ENCODE data around the gene PEX12.
"Not testable (repeated sequence)": the region's sequence is repeated elsewhere in the genome, so short reads cannot be mapped to it uniquely, and the experiment has no call there.

Gene PEX12

GRCh38 chr17:35578197-35578928 lies at the start of gene PEX12:
PEX12 (minus strand) TSS chr17:35578571; CDS start chr17:35578021, 550 bp downstream.
- peak; percentile 50 for DNase-seq (ENCODE audit: low read depth)

- no peak for DNase-seq (ENCODE audit: low read depth)
Observed at GRCh38 chr17:35627417-35627816, 49.0 kb upstream of the PEX12 start.

GRCh38 chr17:35621768-35622167 lies 43.4 kb upstream of the PEX12 start:
- no peak for DNase-seq (ENCODE audit: low read depth)

GRCh38 chr17:35618628-35619027 lies 40.3 kb upstream of the PEX12 start:
- no peak for DNase-seq (ENCODE audit: low read depth)

GRCh38 chr17:35617505-35617904 lies 39.1 kb upstream of the PEX12 start:
- DNase-seq (ENCODE audit: low read depth): no peak

- no peak for DNase-seq (ENCODE audit: low read depth)
Observed at GRCh38 chr17:35616536-35616935, 38.2 kb upstream of the PEX12 start.

- no peak for DNase-seq (ENCODE audit: low read depth)
Observed at GRCh38 chr17:35614810-35615209, 36.4 kb upstream of the PEX12 start.

GRCh38 chr17:35612924-35613521 lies 34.7 kb upstream of the PEX12 start:
- DNase-seq (ENCODE audit: low read depth): no peak

- DNase-seq (ENCODE audit: low read depth): not testable (repeated sequence)
Observed at GRCh38 chr17:35610746-35611145, 32.4 kb upstream of the PEX12 start.

GRCh38 chr17:35609831-35610230 lies 31.5 kb upstream of the PEX12 start:
- DNase-seq (ENCODE audit: low read depth): no peak

GRCh38 chr17:35607239-35607847 lies 29.0 kb upstream of the PEX12 start:
- DNase-seq (ENCODE audit: low read depth): no peak

GRCh38 chr17:35605678-35606077 lies 27.3 kb upstream of the PEX12 start:
- DNase-seq (ENCODE audit: low read depth): no peak

- no peak for DNase-seq (ENCODE audit: low read depth)
Observed at GRCh38 chr17:35603674-35604073, 25.3 kb upstream of the PEX12 start.

GRCh38 chr17:35597604-35598003 lies 19.2 kb upstream of the PEX12 start:
- DNase-seq (ENCODE audit: low read depth): no peak

GRCh38 chr17:35596530-35597233 lies 18.3 kb upstream of the PEX12 start:
- DNase-seq (ENCODE audit: low read depth): no peak

GRCh38 chr17:35596072-35596471 lies 17.7 kb upstream of the PEX12 start:
- no peak for DNase-seq (ENCODE audit: low read depth)

GRCh38 chr17:35588196-35588920 lies 10.0 kb upstream of the PEX12 start:
- no peak for DNase-seq (ENCODE audit: low read depth)

- DNase-seq (ENCODE audit: low read depth): peak; percentile 77
Observed at GRCh38 chr17:35587074-35587961, 8.9 kb upstream of the PEX12 start, which contains the start of gene AP2B1. AP2B1 (plus strand) TSS chr17:35587322; CDS start chr17:35594031, 6,709 bp downstream.

GRCh38 chr17:35586569-35587073 lies 8.2 kb upstream of the PEX12 start:
- no peak for DNase-seq (ENCODE audit: low read depth)

- DNase-seq (ENCODE audit: low read depth): no peak
Observed at GRCh38 chr17:35584061-35584460, 5.7 kb upstream of the PEX12 start.

Measured in HS-27A (cell line).